Esophagus squamous epithelium (tissue), 5 donors: ENCODE measurements around the gene NUBP2. TPM values are rescaled to one million over a fixed set of nuclear protein-coding genes. Genes with fewer than 3 reads are reported as not detected.
A peak's percentile ranks its signal among the peaks of the same experiment; 100 is the strongest.

Experiments
- DNase-seq: peaks from one replicate; lab custom pipeline; 2025; lab: John Stamatoyannopoulos, UW
- H3K27ac ChIP-seq, 4 donors: fragments of 200-600 bp; sonication (generic); one replicate each; pipeline ENCODE4 v1.5.1; 2016 to 2019; ENCODE audit warnings: mild to moderate bottlenecking in 1 of 4
- H3K27me3 ChIP-seq, 4 donors: fragments of 200-600 bp; sonication (generic); 1 replicate in 3 of 4; 2 replicates in 1 of 4; pipeline versions ENCODE4 v1.5.1 to v1.6.0; 2017 to 2021; ENCODE audit warnings: antibody characterized with exemption in 1 of 4
- H3K36me3 ChIP-seq, 3 donors: fragments of 200-600 bp; sonication (generic); one replicate each; pipeline ENCODE4 v1.5.1; 2016 to 2019
- H3K4me1 ChIP-seq, 3 donors: fragments of 200-600 bp; sonication (generic); one replicate each; pipeline ENCODE4 v1.5.1; 2017 to 2019
- H3K4me3 ChIP-seq, 4 donors: fragments of 200-600 bp; sonication (generic); 1 replicate in 3 of 4; 2 replicates in 1 of 4; pipeline ENCODE4 v1.5.1; 2016 to 2019; ENCODE audit warnings: mild to moderate bottlenecking in 2 of 4, moderate library complexity in 1 of 4
- H3K9me3 ChIP-seq, 3 donors: fragments of 200-600 bp; sonication (generic); one replicate each; pipeline ENCODE4 v1.5.1; 2016 to 2019
- POLR2A ChIP-seq, 4 donors: fragments of 450-650 bp; IDR thresholded peaks; one replicate each; pipeline ENCODE4 v1.6.1; 2017; ENCODE audit warnings: antibody characterized with exemption in 4 of 4, mild to moderate bottlenecking in 4 of 4, moderate library complexity in 3 of 4
- WGBS, 2 donors: methylation state at CpG; one replicate each; pipeline ENCODE4 v1.1.5; 2018; 5-methylcytosine and 5-hydroxymethylcytosine counted together
- intact Hi-C: fragments of 100-400 bp; cut with DNase I; formaldehyde crosslinking; loops from one replicate; pipeline ENCODE4 v1.15.0; 2022
- total RNA-seq, 4 donors: library from RNA; depleted of rRNA; stranded (reverse); fragments of >200 nt; gene quantifications; one replicate each; pipeline ENCODE4 v1.1.0, GENCODE V29; 2016
- TF ChIP-seq, protein P1 (sequence below), 6 experiments: fragments of 450-650 bp in 4 of 6; fragments of 200-600 bp in 2 of 6; sonication (generic) in 2 of 6; IDR thresholded peaks; one replicate each; pipeline ENCODE4 v1.5.1; 2016 to 2019; ENCODE audit warnings: antibody characterized with exemption in 6 of 6, mild to moderate bottlenecking in 4 of 6, moderate library complexity in 4 of 6
- donor health status: DM: yes; HTN: yes; CAD: no.

NUBP2 gene
- total RNA-seq, 4 donors from 2014 or later, result 71.4 to 91.5 (median 79.5) TPM

GRCh38 chr16:1809281-1809801 is 26.6 kb downstream of the NUBP2 start:
- Histone ChIP-seq H3K9me3 (no peaks in the 10 kb centered on the region), H3K27ac (no peak overlapping the region), H3K27me3 (no peaks in the 10 kb centered on the region), H3K4me1 (peaks cover 0 to 11% (median 6%) of the 10 kb centered on the region in 3 donors), H3K4me3 (no peak overlapping the region), H3K36me3 (peaks cover 11 to 62% (median 11%) of the 10 kb centered on the region in 3 donors)
- TF ChIP-seq, protein P1, sequence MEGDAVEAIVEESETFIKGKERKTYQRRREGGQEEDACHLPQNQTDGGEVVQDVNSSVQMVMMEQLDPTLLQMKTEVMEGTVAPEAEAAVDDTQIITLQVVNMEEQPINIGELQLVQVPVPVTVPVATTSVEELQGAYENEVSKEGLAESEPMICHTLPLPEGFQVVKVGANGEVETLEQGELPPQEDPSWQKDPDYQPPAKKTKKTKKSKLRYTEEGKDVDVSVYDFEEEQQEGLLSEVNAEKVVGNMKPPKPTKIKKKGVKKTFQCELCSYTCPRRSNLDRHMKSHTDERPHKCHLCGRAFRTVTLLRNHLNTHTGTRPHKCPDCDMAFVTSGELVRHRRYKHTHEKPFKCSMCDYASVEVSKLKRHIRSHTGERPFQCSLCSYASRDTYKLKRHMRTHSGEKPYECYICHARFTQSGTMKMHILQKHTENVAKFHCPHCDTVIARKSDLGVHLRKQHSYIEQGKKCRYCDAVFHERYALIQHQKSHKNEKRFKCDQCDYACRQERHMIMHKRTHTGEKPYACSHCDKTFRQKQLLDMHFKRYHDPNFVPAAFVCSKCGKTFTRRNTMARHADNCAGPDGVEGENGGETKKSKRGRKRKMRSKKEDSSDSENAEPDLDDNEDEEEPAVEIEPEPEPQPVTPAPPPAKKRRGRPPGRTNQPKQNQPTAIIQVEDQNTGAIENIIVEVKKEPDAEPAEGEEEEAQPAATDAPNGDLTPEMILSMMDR (IDR thresholded peaks at IDR 0.05), result no peak
- TF ChIP-seq POLR2A (IDR thresholded peaks at IDR 0.05), result no peak
- 83 to 84% methylated on average over 4 to 11 of the region's 28 CpGs for WGBS, 2 donors
- DNase-seq, result no peak
- intact Hi-C loops, result no loop called here

DNA sequence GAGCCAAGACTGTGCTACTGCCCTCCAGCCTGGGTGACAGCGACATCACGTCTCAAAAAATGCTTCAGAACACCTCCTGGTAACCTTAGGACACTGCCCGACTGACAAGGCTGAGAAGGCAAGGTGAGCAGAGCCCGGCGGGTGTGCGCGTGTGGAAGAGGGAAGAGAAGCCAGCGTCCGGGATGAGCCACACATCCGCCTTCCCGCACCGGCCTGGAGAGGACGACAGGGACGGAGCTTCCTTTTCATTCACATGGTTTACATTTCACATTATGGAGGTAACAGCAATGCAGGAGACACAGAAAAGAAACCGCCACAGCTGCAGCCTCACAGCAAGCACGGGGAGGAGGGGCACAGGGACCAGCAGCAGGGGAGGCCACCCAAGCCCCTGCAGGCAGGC is 27.3 kb downstream of the NUBP2 start:
- WGBS, 2 donors, result 91 to 97% methylated on average over 13 to 15 of the region's 16 CpGs
- no peak for DNase-seq
- intact Hi-C loops, result no loop called here
- Histone ChIP-seq H3K27me3 (no peaks in the 10 kb centered on the region), H3K4me1 (peaks cover 0 to 11% (median 6%) of the 10 kb centered on the region in 3 donors), H3K9me3 (no peaks in the 10 kb centered on the region), H3K4me3 (no peak overlapping the region), H3K36me3 (peaks cover 11 to 67% (median 11%) of the 10 kb centered on the region in 3 donors), H3K27ac (no peak overlapping the region)
- no peak for TF ChIP-seq POLR2A (IDR thresholded peaks at IDR 0.05)
- TF ChIP-seq, protein P1 (IDR thresholded peaks at IDR 0.05), result no peak

DNA sequence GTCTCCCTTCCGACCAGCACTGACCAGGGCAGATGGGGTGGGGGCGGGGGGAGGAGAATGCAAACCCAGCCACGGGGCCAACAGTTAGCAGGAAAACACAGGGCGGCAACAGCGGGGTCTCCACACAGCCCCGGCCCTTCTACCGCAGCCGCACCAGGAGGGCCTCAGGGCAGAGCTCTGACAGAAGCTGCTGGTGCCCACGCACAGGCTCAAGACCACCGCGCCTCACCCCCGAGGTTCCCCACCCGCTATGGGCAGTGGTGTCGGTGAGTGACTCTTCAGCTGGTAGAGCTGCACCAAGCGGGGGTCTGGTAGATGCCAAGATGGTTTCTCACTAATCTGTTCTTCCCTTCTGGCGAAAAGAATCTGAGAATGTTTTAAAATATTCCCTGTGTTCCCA is 27.8 kb downstream of the NUBP2 start:
- Histone ChIP-seq H3K27me3 (no peaks in the 10 kb centered on the region), H3K36me3 (peaks cover 11 to 72% (median 11%) of the 10 kb centered on the region in 3 donors), H3K9me3 (no peaks in the 10 kb centered on the region), H3K4me1 (peaks cover 0 to 11% (median 6%) of the 10 kb centered on the region in 3 donors), H3K4me3 (no peak overlapping the region), H3K27ac (no peak overlapping the region)
- 89 to 92% methylated on average over 9 to 12 of the region's 16 CpGs for WGBS, 2 donors
- intact Hi-C loops, result no loop called here
- no peak for DNase-seq
- TF ChIP-seq, protein P1 (IDR thresholded peaks at IDR 0.05), result no peak
- no peak for TF ChIP-seq POLR2A (IDR thresholded peaks at IDR 0.05)

DNA sequence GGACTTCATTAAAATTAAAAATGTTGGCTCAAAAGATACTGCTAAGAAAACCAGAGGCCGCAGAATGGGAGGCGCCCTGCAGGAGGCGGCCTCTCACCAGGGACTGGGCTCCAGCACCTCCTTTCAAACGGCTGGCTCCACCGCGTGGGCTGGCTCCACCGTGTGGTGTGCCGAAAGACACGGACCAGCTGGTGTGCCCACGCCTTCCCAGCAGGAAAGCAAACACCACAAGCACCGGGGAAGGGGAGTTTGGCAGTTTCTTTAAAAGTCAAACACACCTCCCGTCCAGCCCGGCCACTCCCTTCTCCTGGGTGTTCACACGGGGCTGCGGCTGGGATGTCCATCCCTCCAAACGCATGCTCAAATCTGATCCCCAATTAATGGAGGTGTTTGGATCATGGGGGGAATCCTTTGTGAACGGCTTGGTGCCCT is 30.0 kb downstream of the NUBP2 start:
- no peak for DNase-seq
- H3K4me3 ChIP-seq, result no peak overlapping the region
- WGBS, 2 donors, result 13% methylated on average over 15 to 17 of the region's 17 CpGs
- H3K27me3 ChIP-seq, result no peaks in the 10 kb centered on the region
- H3K9me3 ChIP-seq, result no peaks in the 10 kb centered on the region
- intact Hi-C loops, result no loop called here
- peaks cover 21 to 76% (median 21%) of the 10 kb centered on the region in 3 donors for H3K36me3 ChIP-seq
- peak overlapping the region in 1 of 4 donors; percentile 13 for H3K27ac ChIP-seq
- TF ChIP-seq, protein P1 (IDR thresholded peaks at IDR 0.05), result peak; percentile 36 to 77 (median 63)
- no peak for TF ChIP-seq POLR2A (IDR thresholded peaks at IDR 0.05)
- peaks cover 0 to 11% (median 6%) of the 10 kb centered on the region in 3 donors for H3K4me1 ChIP-seq

GRCh38 chr16:1815461-1815860 is 32.7 kb downstream of the NUBP2 start:
- Histone ChIP-seq H3K27ac (no peak overlapping the region), H3K4me3 (no peak overlapping the region), H3K4me1 (peaks cover 0 to 11% (median 6%) of the 10 kb centered on the region in 3 donors), H3K9me3 (no peaks in the 10 kb centered on the region), H3K27me3 (no peaks in the 10 kb centered on the region), H3K36me3 (peaks cover 20 to 77% (median 25%) of the 10 kb centered on the region in 3 donors)
- WGBS, 2 donors, result 90 to 93% methylated on average over 11 of the region's 11 CpGs
- intact Hi-C loops, result no loop called here
- TF ChIP-seq, protein P1 (IDR thresholded peaks at IDR 0.05), result no peak
- no peak for TF ChIP-seq POLR2A (IDR thresholded peaks at IDR 0.05)
- DNase-seq, result no peak
